Ishikawa (cell line): ENCODE measurements around the gene SLC6A19.

Source experiments
- CEBPB ChIP-seq: IDR thresholded peaks from 2 replicates; pipeline ENCODE4 v1.6.1; 2012
- CREB1 ChIP-seq: IDR thresholded peaks from 2 replicates; pipeline ENCODE4 v1.6.1; 2012; ENCODE audit warnings: low read depth
- EP300 ChIP-seq: IDR thresholded peaks from 2 replicates; pipeline ENCODE4 v1.6.1; 2012; ENCODE audit warnings: borderline replicate concordance
- FOXM1 ChIP-seq: IDR thresholded peaks from 2 replicates; pipeline ENCODE4 v1.6.1; 2012; ENCODE audit warnings: low read depth, borderline replicate concordance
- NFIC ChIP-seq: IDR thresholded peaks from 2 replicates; pipeline ENCODE4 v1.6.1; 2012
- RAD21 ChIP-seq: IDR thresholded peaks from 2 replicates; pipeline ENCODE4 v1.6.1; 2012; ENCODE audit warnings: low read depth
- REST ChIP-seq: IDR thresholded peaks from 2 replicates; pipeline ENCODE4 v1.6.1; 2012; ENCODE audit warnings: low read depth, mild to moderate bottlenecking
- TAF1 ChIP-seq: IDR thresholded peaks from 2 replicates; pipeline ENCODE4 v1.6.1; 2012; ENCODE audit warnings: low read depth, mild to moderate bottlenecking
- TCF12 ChIP-seq: IDR thresholded peaks from 2 replicates; pipeline ENCODE4 v1.6.1; 2012; ENCODE audit warnings: low read depth
- USF1 ChIP-seq: IDR thresholded peaks from 2 replicates; pipeline ENCODE4 v1.6.1; 2012
- YY1 ChIP-seq: IDR thresholded peaks from 2 replicates; pipeline ENCODE4 v1.6.1; 2012; ENCODE audit warnings: low read depth
- ZBTB7A ChIP-seq: IDR thresholded peaks from 2 replicates; pipeline ENCODE4 v1.6.1; 2012; ENCODE audit warnings: low read depth
- TF ChIP-seq, protein P1 (sequence below): IDR thresholded peaks from 2 replicates; pipeline ENCODE4 v1.6.1; 2012

DNA sequence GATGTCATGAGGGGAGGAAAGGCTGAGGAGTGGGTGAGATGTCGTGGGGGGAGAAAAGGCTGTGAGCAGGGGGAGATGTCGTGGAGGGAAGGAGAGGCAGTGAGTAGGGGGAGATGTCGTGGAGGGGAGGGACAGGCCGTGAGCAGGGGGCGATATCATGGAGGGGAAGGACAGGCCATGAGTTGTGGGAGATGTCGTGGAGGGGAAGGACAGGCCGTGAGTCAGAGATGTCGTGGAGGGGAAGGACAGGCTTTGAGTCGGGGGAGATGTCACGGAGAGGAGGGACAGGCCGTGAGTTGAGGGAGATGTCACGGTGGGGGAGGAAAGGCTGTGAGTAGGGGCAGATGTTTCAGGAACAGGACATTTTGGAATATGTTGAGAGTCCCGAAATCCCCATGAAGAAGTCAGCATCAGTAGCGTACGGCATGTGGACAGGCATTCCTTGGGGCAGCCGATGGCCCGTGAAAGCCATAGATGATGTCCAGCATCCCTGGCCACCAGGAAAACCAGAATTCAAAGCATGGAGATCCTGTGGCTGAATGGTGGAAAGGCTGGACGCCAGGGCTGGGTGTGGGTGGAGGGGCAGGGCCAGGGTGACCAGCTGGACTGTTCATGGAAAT lies 8.3 kb upstream of the SLC6A19 start:
- no peak for TF ChIP-seq EP300
- TF ChIP-seq CEBPB: no peak
- TF ChIP-seq TAF1: no peak
- TF ChIP-seq REST: no peak
- no peak for TF ChIP-seq RAD21
- TF ChIP-seq TCF12: no peak
- TF ChIP-seq CREB1: no peak
- TF ChIP-seq USF1: no peak
- TF ChIP-seq FOXM1: no peak
- TF ChIP-seq, protein P1, sequence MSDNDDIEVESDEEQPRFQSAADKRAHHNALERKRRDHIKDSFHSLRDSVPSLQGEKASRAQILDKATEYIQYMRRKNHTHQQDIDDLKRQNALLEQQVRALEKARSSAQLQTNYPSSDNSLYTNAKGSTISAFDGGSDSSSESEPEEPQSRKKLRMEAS: no peak
- no peak for TF ChIP-seq ZBTB7A
- no peak for TF ChIP-seq NFIC
- TF ChIP-seq YY1: no peak
